Measurements from ENCODE around the gene IQGAP2. TPM values are rescaled to one million over a fixed set of nuclear protein-coding genes. Genes with fewer than 3 reads are reported as not detected.
"Not testable (repeated sequence)": the region's sequence is repeated elsewhere in the genome, so short reads cannot be mapped to it uniquely, and the experiment has no call there.

Gene IQGAP2
- total RNA-seq, 4 donors from 2014 or later = 46.8 to 121 (median 97.0) TPM

- intact Hi-C loops (cut with DNase I; ENCODE audit: low total_unique reads) = no loop called here
- Histone ChIP-seq H3K9me3 (peaks cover 0 to 4% of the 10 kb centered on the region in 2 donors), H3K4me1 (no peaks in the 10 kb centered on the region), H3K4me3 (no peak overlapping the region), H3K27me3 (no peaks in the 10 kb centered on the region), H3K36me3 (no peaks in the 10 kb centered on the region), H3K27ac (no peak overlapping the region)
- WGBS, 2 donors (ENCODE audit: low coverage in 1 of 2) = 46 to 60% methylated on average over 1 of the region's 1 CpG
- TF ChIP-seq EP300 (IDR thresholded peaks at IDR 0.05; ENCODE audit: low read depth) = no peak
- no peak for TF ChIP-seq POLR2A (IDR thresholded peaks at IDR 0.05)
- TF ChIP-seq POLR2AphosphoS5 (IDR thresholded peaks at IDR 0.05) = no peak
- no peak for TF ChIP-seq CTCF (IDR thresholded peaks at IDR 0.05)
- in situ Hi-C loops (cut with MboI; ENCODE audit: low pct_ligation_motif_present in 1 of 4, low pct_unique_long_range_greater_than_20kb in 1 of 4, low sequenced_read_pairs in 3 of 4) = no loop called here
- DNase-seq = no peak
Observed at GRCh38 chr5:76433261-76433660, 30.2 kb downstream of the IQGAP2 start.

GRCh38 chr5:76437507-76437906 is 34.4 kb downstream of the IQGAP2 start:
- in situ Hi-C loops (cut with MboI; ENCODE audit: low pct_ligation_motif_present in 1 of 4, low pct_unique_long_range_greater_than_20kb in 1 of 4, low sequenced_read_pairs in 3 of 4); H3K4me1 ChIP-seq; H3K36me3 ChIP-seq; H3K9me3 ChIP-seq; H3K27ac ChIP-seq; intact Hi-C loops (cut with DNase I; ENCODE audit: low total_unique reads); H3K27me3 ChIP-seq; H3K4me3 ChIP-seq; DNase-seq: not testable (repeated sequence)
- WGBS, 2 donors (ENCODE audit: low coverage in 1 of 2) = 83 to 92% methylated on average over 1 to 3 of the region's 3 CpGs

- Histone ChIP-seq H3K9me3 (peaks cover 0 to 4% of the 10 kb centered on the region in 2 donors), H3K36me3 (no peaks in the 10 kb centered on the region), H3K4me1 (no peaks in the 10 kb centered on the region), H3K27me3 (no peaks in the 10 kb centered on the region), H3K4me3 (no peak overlapping the region), H3K27ac (no peak overlapping the region)
- no peak for TF ChIP-seq POLR2AphosphoS5 (IDR thresholded peaks at IDR 0.05)
- in situ Hi-C loops (cut with MboI; ENCODE audit: low pct_ligation_motif_present in 1 of 4, low pct_unique_long_range_greater_than_20kb in 1 of 4, low sequenced_read_pairs in 3 of 4) = no loop called here
- intact Hi-C loops (cut with DNase I; ENCODE audit: low total_unique reads) = no loop called here
- WGBS, 2 donors (ENCODE audit: low coverage in 1 of 2) = 79% methylated on average over 1 of the region's 1 CpG; no CpG with 5 or more reads in 1 of the 2 donors
- no peak for DNase-seq
Observed at GRCh38 chr5:76438025-76438424, 34.9 kb downstream of the IQGAP2 start.

GRCh38 chr5:76439201-76439600 is 36.1 kb downstream of the IQGAP2 start:
- TF ChIP-seq POLR2A (IDR thresholded peaks at IDR 0.05) (no peak), CTCF (IDR thresholded peaks at IDR 0.05) (no peak), EP300 (IDR thresholded peaks at IDR 0.05; ENCODE audit: low read depth) (no peak), POLR2AphosphoS5 (IDR thresholded peaks at IDR 0.05) (no peak)
- no peaks in the 10 kb centered on the region for H3K4me1 ChIP-seq

GRCh38 chr5:76439929-76440328 is 36.8 kb downstream of the IQGAP2 start:
- no peak for DNase-seq
- in situ Hi-C loops (cut with MboI; ENCODE audit: low pct_ligation_motif_present in 1 of 4, low pct_unique_long_range_greater_than_20kb in 1 of 4, low sequenced_read_pairs in 3 of 4) (no loop called here), intact Hi-C loops (cut with DNase I; ENCODE audit: low total_unique reads) (no loop called here)

More at GRCh38 chr5:76439201-76439600, 36.1 kb downstream of the IQGAP2 start:
- peaks cover 0 to 4% of the 10 kb centered on the region in 2 donors for H3K9me3 ChIP-seq
- no peak overlapping the region for H3K4me3 ChIP-seq
- no peaks in the 10 kb centered on the region for H3K36me3 ChIP-seq
- 96% methylated on average over 1 of the region's 1 CpG; no CpG with 5 or more reads in 1 of the 2 donors for WGBS, 2 donors (ENCODE audit: low coverage in 1 of 2)
- intact Hi-C loops (cut with DNase I; ENCODE audit: low total_unique reads) (no loop called here), in situ Hi-C loops (cut with MboI; ENCODE audit: low pct_ligation_motif_present in 1 of 4, low pct_unique_long_range_greater_than_20kb in 1 of 4, low sequenced_read_pairs in 3 of 4) (no loop called here)
- no peak overlapping the region for H3K27ac ChIP-seq
- no peaks in the 10 kb centered on the region for H3K27me3 ChIP-seq
- no peak for DNase-seq

More at GRCh38 chr5:76439929-76440328, 36.8 kb downstream of the IQGAP2 start:
- TF ChIP-seq EP300 (IDR thresholded peaks at IDR 0.05; ENCODE audit: low read depth) (no peak), POLR2A (IDR thresholded peaks at IDR 0.05) (no peak), CTCF (IDR thresholded peaks at IDR 0.05) (no peak), POLR2AphosphoS5 (IDR thresholded peaks at IDR 0.05) (no peak)
- no peaks in the 10 kb centered on the region for H3K4me1 ChIP-seq
- H3K4me3 ChIP-seq = no peak overlapping the region
- H3K27me3 ChIP-seq = no peaks in the 10 kb centered on the region
- H3K36me3 ChIP-seq = no peaks in the 10 kb centered on the region
- no peak overlapping the region for H3K27ac ChIP-seq
- peaks cover 0 to 4% of the 10 kb centered on the region in 2 donors for H3K9me3 ChIP-seq

Data from transverse colon (tissue), 4 donors.